K562 (cell line): ENCODE data around the gene SDC3. TPM values are rescaled to one million over a fixed set of nuclear protein-coding genes. Genes with fewer than 3 reads are reported as not detected.

Experiments used
- ARNT ChIP-seq, 2 experiments: fragments of 450-650 bp; IDR thresholded peaks; 2 replicates each; pipeline ENCODE4 v1.6.1; 2016; ENCODE audit warnings: mild to moderate bottlenecking in 1 of 2
- ATF7 ChIP-seq: fragments of 450-650 bp; IDR thresholded peaks from 2 replicates; pipeline ENCODE4 v1.7.1; 2014; ENCODE audit warnings: mild to moderate bottlenecking, moderate library complexity
- CBX5 ChIP-seq: IDR thresholded peaks from 2 replicates; pipeline ENCODE4 v1.6.1; 2014; ENCODE audit warnings: low read depth, borderline replicate concordance
- GTF2E2 ChIP-seq: fragments of 200-800 bp; sonication (Bioruptor generic); IDR thresholded peaks from 2 replicates; pipeline ENCODE4 v1.6.1; 2016; ENCODE audit warnings: missing genetic modification characterization, missing compliant biosample characterization
- HMBOX1 ChIP-seq: sonication (generic); IDR thresholded peaks from 2 replicates; pipeline ENCODE4 v1.6.1; 2016
- JUNB ChIP-seq: fragments of 450-650 bp; formaldehyde crosslinking; conservative IDR thresholded peaks from 2 replicates; pipeline ENCODE4 v1.4.0; 2020; ENCODE audit warnings: mild to moderate bottlenecking
- KAT8 ChIP-seq: fragments of 450-650 bp; IDR thresholded peaks from 2 replicates; pipeline ENCODE4 v1.6.1; 2016; ENCODE audit warnings: low read depth, mild to moderate bottlenecking
- KLF10 ChIP-seq: fragments of 250-450 bp; sonication (Bioruptor Pico); IDR thresholded peaks from 2 replicates; pipeline ENCODE4 v1.6.1; 2021; ENCODE audit warnings: matching md5 sums
- LARP7 ChIP-seq: fragments of 450-650 bp; IDR thresholded peaks from 2 replicates; pipeline ENCODE4 v1.6.1; 2016
- MCM3 ChIP-seq: fragments of 450-650 bp; IDR thresholded peaks from 2 replicates; pipeline ENCODE4 v1.6.1; 2016
- MED1 ChIP-seq: sonication (generic); formaldehyde crosslinking; IDR thresholded peaks from 2 replicates; pipeline ENCODE4 v1.8.1; 2023; ENCODE audit warnings: missing genetic modification reagents, borderline replicate concordance
- MLX ChIP-seq, 2 experiments: fragments of 450-650 bp in 1 of 2; sonication (generic) in 1 of 2; formaldehyde crosslinking; conservative IDR thresholded peaks; 2 replicates each; pipeline versions ENCODE4 v1.4.0 to v1.8.1; 2020 to 2022; ENCODE audit warnings: mild to moderate bottlenecking in 1 of 2, missing genetic modification reagents in 1 of 2
- NCOA6 ChIP-seq: fragments of 450-650 bp; IDR thresholded peaks from 2 replicates; pipeline ENCODE4 v1.6.1; 2017; ENCODE audit warnings: mild to moderate bottlenecking
- NRF1 ChIP-seq, 2 experiments: fragments of 450-650 bp; IDR thresholded peaks in 1 of 2; conservative IDR thresholded peaks in 1 of 2; 2 replicates each; pipeline ENCODE4 v1.6.1; 2014; ENCODE audit warnings: mild to moderate bottlenecking in 2 of 2
- PHF8 ChIP-seq: fragments of 200-600 bp; sonication (generic); IDR thresholded peaks from 2 replicates; pipeline ENCODE4 v1.6.1; 2012; ENCODE audit warnings: mixed run types, mild to moderate bottlenecking, inconsistent platforms, low read length, moderate library complexity, borderline replicate concordance
- RBM22 ChIP-seq: fragments of 200-400 bp; formaldehyde crosslinking; IDR thresholded peaks from 2 replicates; pipeline ENCODE4 v1.6.1; 2018; ENCODE audit warnings: low read length, low read depth; ENCODE audit not compliant: poor library complexity, severe bottlenecking
- SMARCB1 ChIP-seq: IDR thresholded peaks from 2 replicates; pipeline ENCODE4 v1.6.1; 2011; ENCODE audit warnings: improper control_type of control experiment, low read depth; ENCODE audit not compliant: insufficient read length
- STAG1 ChIP-seq: sonication (generic); formaldehyde crosslinking; IDR thresholded peaks from 2 replicates; pipeline ENCODE4 v1.5.0; 2020; ENCODE audit warnings: missing genetic modification reagents, borderline replicate concordance
- ZEB2 ChIP-seq: fragments of 450-650 bp; IDR thresholded peaks from 2 replicates; pipeline ENCODE4 v1.6.1; 2016
- ZFP1 ChIP-seq: fragments of 450-650 bp; formaldehyde crosslinking; IDR thresholded peaks from 2 replicates; pipeline ENCODE4 v1.4.0; 2020; ENCODE audit warnings: mild to moderate bottlenecking, mixed read lengths
- ZNF398 ChIP-seq: fragments of 250-450 bp; sonication (Bioruptor Pico); IDR thresholded peaks from 2 replicates; pipeline ENCODE4 v1.8.0; 2021; ENCODE audit warnings: moderate library complexity, mild to moderate bottlenecking, inconsistent platforms
- ZNF584 ChIP-seq: fragments of 200-800 bp; sonication (Bioruptor generic); IDR thresholded peaks from 2 replicates; pipeline ENCODE4 v1.6.1; 2016; ENCODE audit warnings: low read depth, mild to moderate bottlenecking, missing genetic modification characterization, missing compliant biosample characterization
- ZNF586 ChIP-seq: fragments of 450-650 bp; formaldehyde crosslinking; conservative IDR thresholded peaks from 2 replicates; pipeline ENCODE4 v1.4.0; 2020; ENCODE audit warnings: mild to moderate bottlenecking, moderate library complexity
- polyA plus RNA-seq, 8 experiments: library from polyadenylated mRNA; depleted of rRNA in 4 of 8; stranded (reverse) in 5 of 8; unstranded in 3 of 8; fragments of >200 nt; fragmentation: Nextera tagmentation in 2 of 8; fragmentation: Illumina TruSeq in 1 of 8; extraction: Ambion mirVana in 2 of 8; extraction: Trizol in 1 of 8; gene quantifications; 2 replicates each; pipeline versions ENCODE4 v1.2.1 to v1.2.3, GENCODE V29; 2011 to 2014; ENCODE audit warnings: inconsistent platforms in 1 of 8, missing spikeins in 1 of 8
- total RNA-seq, 7 experiments: library from RNA; depleted of rRNA in 6 of 7; stranded (reverse); fragments of >200 nt in 6 of 7; fragmentation: Illumina TruSeq in 2 of 7; extraction: Trizol in 2 of 7; gene quantifications; 2 replicates each; pipeline versions ENCODE4 v1.2.1 to v1.2.3, GENCODE V29; 2011 to 2021; ENCODE audit warnings: low replicate concordance in 1 of 7
- TF ChIP-seq, protein P1 (sequence below): fragments of 250-450 bp; sonication (Bioruptor Pico); IDR thresholded peaks from 2 replicates; pipeline ENCODE4 v1.8.0; 2022; ENCODE audit warnings: moderate library complexity, mild to moderate bottlenecking, inconsistent platforms

SDC3 gene
- total and polyA plus RNA-seq, 9 of the 15 experiments (the other 6 are each of a cell fraction or from before 2014, with no cell fraction given) = 0.38 to 44.1 (median 12.1) TPM

- no peak for TF ChIP-seq KLF10 (CRISPR knock-in tag)
- TF ChIP-seq, protein P1, sequence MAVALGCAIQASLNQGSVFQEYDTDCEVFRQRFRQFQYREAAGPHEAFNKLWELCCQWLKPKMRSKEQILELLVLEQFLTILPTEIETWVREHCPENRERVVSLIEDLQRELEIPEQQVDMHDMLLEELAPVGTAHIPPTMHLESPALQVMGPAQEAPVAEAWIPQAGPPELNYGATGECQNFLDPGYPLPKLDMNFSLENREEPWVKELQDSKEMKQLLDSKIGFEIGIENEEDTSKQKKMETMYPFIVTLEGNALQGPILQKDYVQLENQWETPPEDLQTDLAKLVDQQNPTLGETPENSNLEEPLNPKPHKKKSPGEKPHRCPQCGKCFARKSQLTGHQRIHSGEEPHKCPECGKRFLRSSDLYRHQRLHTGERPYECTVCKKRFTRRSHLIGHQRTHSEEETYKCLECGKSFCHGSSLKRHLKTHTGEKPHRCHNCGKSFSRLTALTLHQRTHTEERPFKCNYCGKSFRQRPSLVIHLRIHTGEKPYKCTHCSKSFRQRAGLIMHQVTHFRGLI = no peak
- TF ChIP-seq NCOA6 = no peak
- no peak for TF ChIP-seq MLX (CRISPR knock-in tag; conservative IDR thresholded peaks at IDR 0.05)
- TF ChIP-seq CBX5 = no peak
- TF ChIP-seq ZNF586 (CRISPR knock-in tag) = no peak
- TF ChIP-seq ATF7 = no peak
- TF ChIP-seq KAT8 = no peak
- no peak for TF ChIP-seq RBM22
- 0 out of 2 replicates have a peak, but pooled peaks have one; percentile 22 for TF ChIP-seq ZNF584 (CRISPR knock-in tag)
- TF ChIP-seq ARNT (IDR thresholded peaks at IDR 0.05) = no peak
- TF ChIP-seq MCM3 = no peak
- TF ChIP-seq HMBOX1 = no peak
- TF ChIP-seq ZNF398 = no peak
- no peak for TF ChIP-seq ZFP1 (CRISPR knock-in tag)
- TF ChIP-seq GTF2E2 (tag) = no peak
- TF ChIP-seq LARP7 = no peak
- TF ChIP-seq ZEB2 = peak; percentile 81; the same call in 1 of the 2 replicates
- TF ChIP-seq SMARCB1 = no peak
- no peak for TF ChIP-seq STAG1 (CRISPR knock-in tag)
- TF ChIP-seq NRF1 (conservative IDR thresholded peaks at IDR 0.05 in 1 of 2, IDR thresholded peaks at IDR 0.05 in 1 of 2) = no peak
- TF ChIP-seq JUNB (CRISPR knock-in tag) = no peak
- TF ChIP-seq MED1 (CRISPR knock-in tag) = no peak
- no peak for TF ChIP-seq PHF8
Observed at GRCh38 chr1:30899577-30900389, 8.8 kb downstream of the SDC3 start (continued).
